T-helper 1 cell treated with Interleukin-12 subunit alpha and Interleukin-12 subunit beta and Interleukin-4 antibody, amounts not matched to agents 30 μg/mL and 1 μg/mL, for 36 hours (primary cell): ENCODE results near the gene GRIA4.

ENCODE experiments used
- H3K27ac Mint-ChIP-seq: one replicate; pipeline ENCODE4 v1.8.0; 2021; ENCODE audit warnings: mild to moderate bottlenecking, mixed read lengths
- H3K27me3 Mint-ChIP-seq: one replicate; pipeline ENCODE4 v1.8.0; 2021; ENCODE audit warnings: low read depth, mixed read lengths
- H3K36me3 Mint-ChIP-seq: one replicate; pipeline ENCODE4 v1.8.0; 2021; ENCODE audit warnings: low read depth, mixed read lengths
- H3K4me1 Mint-ChIP-seq: one replicate; pipeline ENCODE4 v1.8.0; 2021; ENCODE audit warnings: low read depth, mixed read lengths
- H3K4me3 Mint-ChIP-seq: one replicate; pipeline ENCODE4 v1.8.0; 2021; ENCODE audit warnings: mild to moderate bottlenecking, moderate library complexity, mixed read lengths
- H3K9me3 Mint-ChIP-seq: one replicate; pipeline ENCODE4 v1.8.0; 2021; ENCODE audit warnings: mixed read lengths

GRIA4 gene

DNA sequence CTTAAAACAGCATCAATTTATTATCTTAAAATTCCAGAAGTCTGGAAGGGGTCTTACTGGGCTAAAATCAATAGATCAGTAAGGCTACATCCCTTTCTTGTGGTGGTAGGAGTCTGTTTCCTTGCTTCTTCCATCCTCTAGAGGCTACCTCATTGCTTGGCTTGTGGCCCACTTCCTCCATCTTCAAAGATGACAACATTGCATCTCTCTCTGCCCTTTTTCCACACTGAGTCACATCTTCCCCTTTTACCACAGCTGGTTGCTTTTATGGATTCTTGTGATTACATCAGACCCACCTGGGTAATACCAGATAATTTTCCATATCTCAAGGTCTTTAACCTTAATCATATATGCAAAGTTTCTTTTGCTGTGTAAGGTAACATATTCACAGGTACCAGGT, 60.9 kb downstream of the GRIA4 start:
- Mint-ChIP-seq H3K4me3 (no peak overlapping the region), H3K4me1 (no peaks in the 10 kb centered on the region), H3K9me3 (no peaks in the 10 kb centered on the region), H3K27me3 (no peaks in the 10 kb centered on the region), H3K27ac (no peak overlapping the region), H3K36me3 (no peaks in the 10 kb centered on the region)

DNA sequence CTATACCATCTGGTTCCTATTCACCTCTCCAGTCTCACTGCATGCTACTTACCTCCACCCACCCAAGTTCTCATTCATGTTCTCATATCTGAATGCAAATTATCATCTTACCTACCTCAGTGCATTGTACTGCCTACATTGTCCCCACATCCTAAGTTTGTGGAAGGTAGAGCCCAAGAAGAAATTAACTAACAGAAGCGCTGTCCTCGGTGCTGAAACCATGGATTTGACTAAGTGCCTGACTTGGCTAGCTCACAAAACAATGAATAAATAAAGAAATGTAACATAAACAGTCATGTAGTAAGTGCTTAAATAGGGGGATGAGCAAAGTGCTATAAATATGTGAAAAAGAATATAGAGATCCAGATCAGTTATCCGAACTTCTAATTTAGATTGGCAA, 63.2 kb downstream of the GRIA4 start:
- Mint-ChIP-seq H3K36me3 (no peaks in the 10 kb centered on the region), H3K4me3 (no peak overlapping the region), H3K9me3 (no peaks in the 10 kb centered on the region), H3K27me3 (no peaks in the 10 kb centered on the region), H3K4me1 (no peaks in the 10 kb centered on the region), H3K27ac (no peak overlapping the region)

DNA sequence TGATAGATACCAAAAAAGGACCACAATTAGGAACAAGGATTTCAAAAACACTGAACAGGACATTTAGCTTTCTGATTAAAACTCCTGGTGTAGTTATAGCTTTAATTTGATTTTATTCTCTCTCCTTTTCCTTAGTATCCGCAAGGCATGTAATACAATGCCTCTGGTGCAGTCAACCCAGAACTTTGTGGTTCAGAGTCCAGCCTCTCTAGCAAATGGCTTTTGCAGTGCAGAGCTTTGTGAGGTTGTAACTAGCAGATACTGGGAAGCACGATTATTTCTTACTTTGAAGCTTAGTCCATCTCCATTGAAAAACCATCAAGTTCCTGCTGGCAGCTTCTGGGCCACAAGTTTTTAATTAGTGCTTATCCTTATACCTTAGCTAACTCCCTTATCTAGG, 79.8 kb downstream of the GRIA4 start:
- Mint-ChIP-seq H3K36me3 (no peaks in the 10 kb centered on the region), H3K27ac (no peak overlapping the region), H3K4me3 (no peak overlapping the region), H3K4me1 (no peaks in the 10 kb centered on the region), H3K27me3 (no peaks in the 10 kb centered on the region), H3K9me3 (no peaks in the 10 kb centered on the region)

DNA sequence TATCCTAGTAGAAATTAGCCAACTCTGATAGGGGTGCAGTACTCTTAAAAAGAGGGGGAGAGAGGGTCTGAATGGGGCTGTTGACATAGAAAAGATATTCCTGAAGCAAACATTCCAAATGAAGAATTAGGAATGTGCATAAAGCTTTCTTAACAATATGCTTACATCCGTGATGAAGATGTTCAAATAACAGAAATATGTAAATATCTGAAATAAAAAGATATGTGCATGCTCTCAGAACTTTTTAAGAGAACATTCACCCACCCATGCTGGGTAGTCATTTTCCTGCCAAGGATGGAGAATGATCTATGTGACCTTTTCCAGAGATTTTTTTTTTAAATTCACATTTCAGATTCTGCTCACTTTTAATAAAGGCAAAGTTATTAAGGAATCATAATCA, 80.6 kb downstream of the GRIA4 start:
- Mint-ChIP-seq H3K27me3 (no peaks in the 10 kb centered on the region), H3K4me3 (no peak overlapping the region), H3K27ac (no peak overlapping the region), H3K36me3 (no peaks in the 10 kb centered on the region), H3K9me3 (no peaks in the 10 kb centered on the region), H3K4me1 (no peaks in the 10 kb centered on the region)

DNA sequence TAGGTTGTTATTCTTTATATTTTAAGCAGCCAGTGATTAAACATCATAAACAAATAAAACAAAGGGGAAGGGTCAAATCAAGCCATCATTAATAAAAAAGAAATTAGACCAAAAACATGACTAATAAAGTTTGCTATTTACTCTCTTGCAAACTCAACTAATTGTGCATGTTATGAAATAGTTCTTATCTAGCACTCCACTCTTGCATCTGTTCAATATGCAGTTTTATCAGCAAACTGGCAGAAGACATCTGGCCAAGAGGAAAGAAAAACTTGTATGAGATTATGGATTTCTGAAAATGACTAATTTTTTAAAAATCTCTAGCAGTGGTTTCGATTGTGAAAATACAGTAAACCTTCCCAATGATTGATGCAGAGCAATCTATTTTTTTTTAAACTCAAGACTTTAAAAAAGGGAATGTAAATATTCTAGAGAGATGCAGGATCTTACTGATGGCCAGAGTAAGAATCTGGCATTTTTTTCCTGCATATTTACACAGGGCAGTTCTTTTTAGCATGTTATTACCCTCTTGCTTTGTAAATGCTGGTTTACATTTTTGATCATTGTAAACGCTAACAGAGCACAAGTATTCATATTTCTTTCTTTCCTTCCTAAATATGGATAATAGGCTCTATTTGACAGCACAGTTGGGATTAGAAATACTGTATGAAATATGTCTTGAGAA, 83.3 kb downstream of the GRIA4 start:
- Mint-ChIP-seq H3K27me3 (no peaks in the 10 kb centered on the region), H3K36me3 (no peaks in the 10 kb centered on the region), H3K9me3 (no peaks in the 10 kb centered on the region), H3K4me1 (no peaks in the 10 kb centered on the region), H3K4me3 (no peak overlapping the region), H3K27ac (no peak overlapping the region)

DNA sequence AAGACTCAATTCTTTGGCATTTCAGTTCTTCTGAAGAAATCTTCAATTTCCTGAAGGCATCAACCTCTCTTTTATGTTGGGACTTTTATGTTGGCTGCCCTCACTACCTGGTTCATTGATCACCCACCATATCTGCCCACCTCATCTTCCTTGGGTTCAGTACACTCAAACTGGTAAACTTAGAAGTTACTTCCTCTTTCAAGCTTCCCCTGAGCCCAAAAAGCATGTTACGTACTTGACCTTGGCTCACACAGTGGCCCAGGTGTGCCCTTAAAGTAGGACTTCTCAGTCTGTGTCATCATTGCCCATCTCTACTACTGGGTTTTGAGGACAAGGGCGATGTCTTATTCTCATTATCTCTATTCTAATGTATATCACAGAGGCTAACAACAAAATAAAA, 86.1 kb downstream of the GRIA4 start:
- Mint-ChIP-seq H3K4me1 (no peaks in the 10 kb centered on the region), H3K9me3 (no peaks in the 10 kb centered on the region), H3K4me3 (no peak overlapping the region), H3K27ac (no peak overlapping the region), H3K36me3 (no peaks in the 10 kb centered on the region), H3K27me3 (no peaks in the 10 kb centered on the region)

DNA sequence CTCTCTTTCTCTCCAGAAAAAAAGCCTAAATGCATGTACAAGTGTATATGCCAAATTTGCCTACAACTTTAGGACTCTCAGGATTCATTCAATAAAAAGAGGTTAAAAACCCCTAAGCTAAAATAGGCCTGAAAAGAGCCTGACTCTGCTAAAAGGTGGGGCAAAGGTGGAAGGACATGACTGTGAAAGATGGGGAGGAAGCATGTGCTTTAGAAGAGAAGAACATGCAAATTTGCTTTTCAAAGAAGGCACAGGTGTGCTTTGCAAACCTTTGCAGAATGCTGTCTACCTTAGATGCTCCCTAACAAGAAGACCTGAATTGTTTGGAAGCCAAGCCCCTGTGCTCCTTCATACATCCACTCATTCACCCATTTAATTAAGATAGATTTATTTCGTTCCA, 87.4 kb downstream of the GRIA4 start:
- Mint-ChIP-seq H3K4me1 (no peaks in the 10 kb centered on the region), H3K4me3 (no peak overlapping the region), H3K27ac (no peak overlapping the region), H3K36me3 (no peaks in the 10 kb centered on the region), H3K9me3 (no peaks in the 10 kb centered on the region), H3K27me3 (no peaks in the 10 kb centered on the region)

DNA sequence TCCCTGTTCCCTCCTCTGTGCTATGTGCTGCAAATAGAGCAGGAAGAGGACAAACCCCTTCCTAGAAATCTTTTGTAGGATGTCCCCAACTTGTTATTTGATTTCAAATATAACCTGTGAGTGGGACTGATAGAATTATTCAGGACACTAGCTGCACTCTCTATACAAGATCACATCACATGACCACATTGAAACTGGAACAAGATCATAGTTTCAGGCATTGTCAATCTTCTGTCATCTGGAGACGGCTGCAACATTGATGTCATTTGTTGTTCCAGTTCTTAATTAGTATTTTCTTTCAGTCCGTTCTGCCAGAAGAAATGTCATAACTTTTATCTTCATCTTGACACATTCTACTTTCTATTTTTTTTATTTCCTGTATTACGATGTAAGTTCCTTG, 89.3 kb downstream of the GRIA4 start:
- no peaks in the 10 kb centered on the region for H3K36me3 Mint-ChIP-seq
- no peaks in the 10 kb centered on the region for H3K9me3 Mint-ChIP-seq
- no peak overlapping the region for H3K4me3 Mint-ChIP-seq
- no peaks in the 10 kb centered on the region for H3K27me3 Mint-ChIP-seq
- no peaks in the 10 kb centered on the region for H3K4me1 Mint-ChIP-seq
- H3K27ac Mint-ChIP-seq = no peak overlapping the region

DNA sequence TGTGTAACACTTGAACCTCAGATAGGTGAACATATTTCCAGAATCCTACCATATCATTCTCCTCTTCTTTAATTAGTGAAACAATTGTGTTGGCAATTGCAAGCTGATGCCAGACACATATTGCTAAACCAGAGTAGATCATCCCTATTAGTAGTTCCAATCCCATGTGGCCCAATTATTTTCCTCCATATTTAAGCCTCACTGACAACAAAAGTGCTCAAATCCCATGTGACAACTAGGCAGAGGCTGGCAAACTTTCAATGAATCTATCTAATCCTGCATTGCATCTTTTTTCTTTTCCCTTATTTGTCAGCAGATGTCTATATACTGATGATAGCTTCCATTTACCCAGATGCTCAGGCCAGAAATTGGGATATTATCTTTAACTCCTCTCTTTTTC, 90.4 kb downstream of the GRIA4 start:
- Mint-ChIP-seq H3K9me3 (no peaks in the 10 kb centered on the region), H3K4me3 (no peak overlapping the region), H3K27me3 (no peaks in the 10 kb centered on the region), H3K36me3 (no peaks in the 10 kb centered on the region), H3K4me1 (no peaks in the 10 kb centered on the region), H3K27ac (no peak overlapping the region)

DNA sequence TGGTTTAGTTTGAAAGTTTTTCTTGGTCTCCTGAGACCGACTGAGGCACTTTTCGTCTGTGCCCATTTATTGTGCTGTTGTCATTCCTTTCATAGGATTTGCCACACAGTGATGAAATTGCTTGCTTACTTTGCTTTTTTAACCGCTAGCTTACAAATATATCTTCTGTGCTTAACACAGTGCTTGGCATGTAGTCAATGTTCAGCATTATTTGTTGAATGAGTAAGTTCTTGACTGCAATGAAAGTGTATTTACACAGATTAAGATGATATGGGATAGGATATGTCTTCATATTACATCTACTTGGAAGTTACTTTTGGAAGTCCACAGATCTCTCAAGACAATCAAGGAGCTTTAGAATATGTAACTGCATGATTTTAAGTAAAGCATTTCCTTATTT, 91.2 kb downstream of the GRIA4 start:
- no peak overlapping the region for H3K27ac Mint-ChIP-seq
- H3K9me3 Mint-ChIP-seq = no peaks in the 10 kb centered on the region
- H3K36me3 Mint-ChIP-seq = no peaks in the 10 kb centered on the region
- no peak overlapping the region for H3K4me3 Mint-ChIP-seq
- no peaks in the 10 kb centered on the region for H3K4me1 Mint-ChIP-seq
- no peaks in the 10 kb centered on the region for H3K27me3 Mint-ChIP-seq

DNA sequence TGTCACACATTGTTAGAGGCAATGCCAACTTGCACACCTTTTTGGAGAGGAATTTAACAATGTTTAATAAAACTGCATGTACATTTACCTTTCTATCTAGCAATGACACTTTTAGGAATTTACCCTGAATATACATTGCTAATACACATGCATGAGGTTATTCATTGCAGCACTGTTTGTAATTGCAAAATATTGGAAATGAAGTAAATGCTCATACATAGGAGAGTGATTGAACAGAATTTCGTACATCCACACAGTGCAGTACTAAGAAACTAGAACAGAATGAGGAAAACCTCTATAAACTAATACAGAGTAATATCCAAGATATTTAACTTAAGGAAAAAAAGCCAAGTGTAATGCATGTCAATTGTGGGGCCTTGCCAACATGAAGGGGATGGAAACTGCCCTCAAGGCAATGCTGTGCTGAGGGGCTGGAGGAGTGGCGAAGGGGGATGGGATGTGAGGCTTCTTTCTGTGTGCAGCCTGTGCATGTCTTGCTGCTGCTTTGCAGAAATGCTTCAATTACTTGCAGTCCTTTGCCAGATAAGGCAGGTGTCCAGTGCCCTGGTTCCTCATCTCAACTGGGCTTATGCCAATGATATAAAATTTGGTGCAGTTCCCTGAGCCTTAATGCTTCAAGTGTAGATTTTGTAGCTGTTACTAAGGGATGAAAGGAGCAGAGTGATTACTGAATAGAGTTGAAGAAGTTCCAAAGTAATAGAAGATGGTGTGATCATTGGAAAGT, 96.1 kb downstream of the GRIA4 start:
- no peaks in the 10 kb centered on the region for H3K9me3 Mint-ChIP-seq
- no peaks in the 10 kb centered on the region for H3K4me1 Mint-ChIP-seq
- H3K27ac Mint-ChIP-seq = no peak overlapping the region
- H3K27me3 Mint-ChIP-seq = no peaks in the 10 kb centered on the region
- H3K36me3 Mint-ChIP-seq = no peaks in the 10 kb centered on the region
- no peak overlapping the region for H3K4me3 Mint-ChIP-seq

DNA sequence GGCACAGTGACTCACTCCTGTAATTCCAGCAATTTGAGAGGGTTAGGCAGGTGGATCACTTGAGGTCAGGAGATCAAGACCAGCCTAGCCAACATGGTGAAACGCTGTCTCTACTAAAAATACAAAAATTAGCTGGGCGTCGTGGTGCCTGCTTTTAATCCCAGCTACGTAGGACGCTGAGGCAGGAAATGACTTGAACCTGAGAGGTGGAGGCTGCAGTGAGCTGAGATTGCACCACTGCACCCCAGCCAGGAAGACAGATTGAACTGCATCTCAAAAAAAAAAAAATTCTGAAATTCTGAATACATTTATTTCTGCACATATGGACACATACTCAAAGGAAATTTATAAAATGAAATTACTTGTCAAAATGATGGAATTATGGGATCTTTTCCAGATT, 103.2 kb downstream of the GRIA4 start:
- Mint-ChIP-seq H3K27ac (no peak overlapping the region), H3K4me1 (no peaks in the 10 kb centered on the region), H3K9me3 (no peaks in the 10 kb centered on the region), H3K4me3 (no peak overlapping the region), H3K36me3 (no peaks in the 10 kb centered on the region), H3K27me3 (no peaks in the 10 kb centered on the region)

DNA sequence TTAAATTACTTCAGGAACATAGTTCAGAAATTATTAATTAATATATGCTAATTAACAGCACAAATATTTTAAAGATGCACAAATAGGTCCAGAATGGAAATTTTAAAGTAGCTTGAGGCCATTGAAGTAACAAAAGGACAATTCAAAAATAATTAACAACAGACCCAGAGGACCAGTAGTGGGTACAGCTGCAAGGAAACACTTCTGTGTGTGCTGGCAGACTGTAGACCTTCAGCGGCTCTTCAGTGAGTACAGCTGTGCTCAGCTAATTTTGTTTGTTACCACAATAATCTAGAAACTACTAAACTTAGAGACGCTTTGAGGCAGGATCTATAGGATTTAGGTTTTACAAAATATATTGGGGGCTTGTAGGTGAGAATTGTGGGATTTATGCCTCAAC, 103.8 kb downstream of the GRIA4 start:
- H3K27me3 Mint-ChIP-seq = no peaks in the 10 kb centered on the region
- H3K4me3 Mint-ChIP-seq = no peak overlapping the region
- no peaks in the 10 kb centered on the region for H3K9me3 Mint-ChIP-seq
- H3K4me1 Mint-ChIP-seq = no peaks in the 10 kb centered on the region
- H3K27ac Mint-ChIP-seq = no peak overlapping the region
- H3K36me3 Mint-ChIP-seq = no peaks in the 10 kb centered on the region

DNA sequence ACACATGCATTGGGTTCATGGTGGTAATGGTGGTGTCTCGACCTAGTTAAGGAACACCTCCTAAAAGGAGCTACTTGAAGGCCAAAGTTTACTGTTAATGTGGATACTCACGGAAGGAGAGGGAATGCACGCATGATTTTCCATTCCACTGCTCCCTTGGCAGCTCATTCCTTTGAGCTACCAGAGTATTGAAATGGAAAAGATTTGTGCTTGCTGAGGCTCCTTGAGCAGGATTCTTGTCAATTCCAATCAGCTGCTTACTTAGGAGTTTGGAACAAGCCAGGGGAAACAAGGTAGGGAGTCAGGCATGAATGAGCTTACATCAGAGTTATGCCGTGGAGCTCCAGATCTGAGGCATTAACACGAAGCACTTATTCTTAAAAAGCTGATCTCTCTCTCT, 108.8 kb downstream of the GRIA4 start:
- H3K4me3 Mint-ChIP-seq = no peak overlapping the region

DNA sequence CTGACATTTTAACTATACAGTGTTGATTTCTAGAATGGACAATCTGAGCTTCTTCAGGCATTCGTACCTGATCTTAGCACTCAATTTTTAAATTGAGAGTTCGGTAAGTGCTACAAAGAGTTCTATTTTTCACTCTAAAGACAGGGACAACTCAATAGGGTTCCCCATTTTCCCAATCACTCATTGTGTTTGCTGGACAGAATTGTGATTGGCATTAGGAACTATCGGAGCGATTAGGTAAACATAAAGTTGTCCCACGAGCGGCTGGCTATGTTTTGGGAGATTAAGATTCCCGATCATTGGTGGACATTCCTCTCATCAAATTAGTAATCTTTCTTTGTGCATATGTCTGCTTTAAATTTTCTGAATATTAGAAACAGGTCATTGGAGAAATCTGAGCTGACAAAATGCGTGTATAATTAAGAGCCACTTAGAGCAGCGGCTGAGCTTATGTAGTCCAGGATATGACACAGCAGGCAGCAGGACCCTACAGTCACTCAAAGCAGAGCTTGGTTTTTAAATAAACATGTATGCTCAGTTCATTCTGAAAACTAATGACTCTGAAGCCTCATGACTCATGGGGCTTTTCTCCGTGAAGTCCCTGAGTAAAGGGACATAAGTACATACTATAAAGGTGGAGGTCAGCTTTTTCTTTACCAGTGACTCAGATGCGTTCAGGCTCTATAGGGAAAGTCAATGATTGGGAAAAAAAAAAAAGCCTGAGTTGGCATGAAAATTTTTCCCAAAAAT, 109.4 kb downstream of the GRIA4 start:
- Mint-ChIP-seq H3K27me3 (no peaks in the 10 kb centered on the region), H3K4me1 (no peaks in the 10 kb centered on the region), H3K9me3 (no peaks in the 10 kb centered on the region), H3K36me3 (no peaks in the 10 kb centered on the region), H3K27ac (no peak overlapping the region), H3K4me3 (no peak overlapping the region)

More for the DNA sequence above, 108.8 kb downstream of the GRIA4 start:
- H3K36me3 Mint-ChIP-seq = no peaks in the 10 kb centered on the region
- H3K27ac Mint-ChIP-seq = no peak overlapping the region
- H3K4me1 Mint-ChIP-seq = no peaks in the 10 kb centered on the region
- H3K27me3 Mint-ChIP-seq = no peaks in the 10 kb centered on the region
- no peaks in the 10 kb centered on the region for H3K9me3 Mint-ChIP-seq
